Chondrocyte (in vitro differentiated cells): Measurements from ENCODE around the gene PLEKHA5. TPM values are rescaled to one million over a fixed set of nuclear protein-coding genes. Genes with fewer than 3 reads are reported as not detected.

Source experiments
- DNase-seq: peaks from one replicate; pipeline ENCODE4 v3.0.0; 2021; ENCODE audit warnings: mixed read lengths, low spot score
- H3K27ac Mint-ChIP-seq: one replicate; pipeline ENCODE4 v1.8.0; 2021; ENCODE audit warnings: mild to moderate bottlenecking, moderate library complexity, mixed read lengths; ENCODE audit not compliant: unreplicated experiment
- H3K27me3 Mint-ChIP-seq: 2 replicates; pipeline ENCODE4 v1.8.0; 2021; ENCODE audit warnings: low read depth, mixed read lengths
- H3K36me3 Mint-ChIP-seq: 2 replicates; pipeline ENCODE4 v1.8.0; 2021; ENCODE audit warnings: low read depth, mixed read lengths
- H3K4me1 Mint-ChIP-seq: 2 replicates; pipeline ENCODE4 v1.8.0; 2021; ENCODE audit warnings: low read depth, mild to moderate bottlenecking, mixed read lengths
- H3K4me3 Mint-ChIP-seq: one replicate; pipeline ENCODE4 v1.8.0; 2021; ENCODE audit warnings: mild to moderate bottlenecking, moderate library complexity, mixed read lengths; ENCODE audit not compliant: unreplicated experiment
- H3K9me3 Mint-ChIP-seq: 2 replicates; pipeline ENCODE4 v1.8.0; 2021; ENCODE audit warnings: low read depth, mixed read lengths
- total RNA-seq: library from RNA; stranded (reverse); gene quantifications from 3 replicates; pipeline ENCODE4 v1.2.1, GENCODE V29; 2021
- TF ChIP-seq, protein P1 (sequence below): fragments of 200-600 bp; sonication (generic); IDR thresholded peaks from 2 replicates; pipeline ENCODE4 v1.5.0; 2021; ENCODE audit warnings: antibody characterized with exemption, mild to moderate bottlenecking, moderate library complexity

Gene PLEKHA5
- total RNA-seq, 1 donor from 2014 or later: 8.9 TPM

DNA sequence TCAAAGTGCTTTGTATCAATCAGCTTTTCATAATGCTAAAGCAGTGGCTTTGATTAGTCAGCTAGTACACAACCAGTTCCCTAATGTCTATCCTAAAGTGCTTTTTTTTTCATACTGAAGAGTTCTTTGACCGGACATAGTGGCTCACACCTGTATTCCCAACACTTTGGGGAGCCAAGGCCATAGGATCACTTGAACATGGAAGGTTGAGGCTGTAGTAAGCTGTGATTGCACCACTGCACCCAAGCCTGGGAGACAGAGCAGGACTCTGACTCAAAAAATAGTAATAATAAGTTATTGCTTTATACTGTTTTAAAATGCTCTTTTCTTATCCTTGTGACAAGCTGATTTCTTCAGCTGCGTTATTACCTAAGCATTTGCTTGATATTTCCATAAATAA lies 155.1 kb downstream of the PLEKHA5 start:
- DNase-seq: no peak
- no peaks in the 10 kb centered on the region for H3K36me3 Mint-ChIP-seq
- TF ChIP-seq, protein P1, sequence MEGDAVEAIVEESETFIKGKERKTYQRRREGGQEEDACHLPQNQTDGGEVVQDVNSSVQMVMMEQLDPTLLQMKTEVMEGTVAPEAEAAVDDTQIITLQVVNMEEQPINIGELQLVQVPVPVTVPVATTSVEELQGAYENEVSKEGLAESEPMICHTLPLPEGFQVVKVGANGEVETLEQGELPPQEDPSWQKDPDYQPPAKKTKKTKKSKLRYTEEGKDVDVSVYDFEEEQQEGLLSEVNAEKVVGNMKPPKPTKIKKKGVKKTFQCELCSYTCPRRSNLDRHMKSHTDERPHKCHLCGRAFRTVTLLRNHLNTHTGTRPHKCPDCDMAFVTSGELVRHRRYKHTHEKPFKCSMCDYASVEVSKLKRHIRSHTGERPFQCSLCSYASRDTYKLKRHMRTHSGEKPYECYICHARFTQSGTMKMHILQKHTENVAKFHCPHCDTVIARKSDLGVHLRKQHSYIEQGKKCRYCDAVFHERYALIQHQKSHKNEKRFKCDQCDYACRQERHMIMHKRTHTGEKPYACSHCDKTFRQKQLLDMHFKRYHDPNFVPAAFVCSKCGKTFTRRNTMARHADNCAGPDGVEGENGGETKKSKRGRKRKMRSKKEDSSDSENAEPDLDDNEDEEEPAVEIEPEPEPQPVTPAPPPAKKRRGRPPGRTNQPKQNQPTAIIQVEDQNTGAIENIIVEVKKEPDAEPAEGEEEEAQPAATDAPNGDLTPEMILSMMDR: no peak
- H3K4me3 Mint-ChIP-seq: no peak overlapping the region
- no peaks in the 10 kb centered on the region for H3K9me3 Mint-ChIP-seq
- H3K4me1 Mint-ChIP-seq: peaks cover 12% of the 10 kb centered on the region
- no peak overlapping the region for H3K27ac Mint-ChIP-seq
- H3K27me3 Mint-ChIP-seq: no peaks in the 10 kb centered on the region

DNA sequence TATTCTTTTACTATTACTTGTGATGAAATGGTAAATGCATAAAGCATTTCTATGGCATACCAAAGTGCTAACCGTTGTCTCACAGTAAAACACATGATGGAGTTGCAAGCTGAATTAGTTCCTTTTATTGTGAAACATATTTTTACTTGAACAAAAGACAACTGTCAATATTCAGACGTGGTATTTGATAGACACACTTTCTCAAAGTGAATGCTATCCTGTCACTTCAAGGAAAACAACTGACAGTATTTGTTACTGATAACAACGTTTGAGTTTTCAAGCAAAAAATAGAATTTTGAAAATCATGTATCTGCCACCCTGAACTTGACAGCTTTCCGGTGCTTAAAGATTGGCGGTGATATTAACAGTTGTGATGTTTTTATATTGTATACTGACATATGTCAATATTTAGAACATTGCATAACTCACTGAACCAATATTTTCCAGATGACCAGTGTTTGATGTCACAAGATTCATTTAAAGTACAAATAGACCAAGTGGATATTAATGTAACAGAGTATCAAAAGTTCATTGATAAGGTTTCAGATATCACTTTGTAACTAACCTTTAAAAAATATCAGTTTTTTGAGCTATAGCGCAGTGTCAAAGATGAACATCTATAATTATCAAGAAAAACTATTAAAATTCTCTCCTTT lies 156.4 kb downstream of the PLEKHA5 start:
- no peak for DNase-seq
- H3K4me3 Mint-ChIP-seq: no peak overlapping the region
- no peaks in the 10 kb centered on the region for H3K9me3 Mint-ChIP-seq
- TF ChIP-seq, protein P1: no peak
- H3K4me1 Mint-ChIP-seq: peaks cover 12% of the 10 kb centered on the region
- H3K27me3 Mint-ChIP-seq: no peaks in the 10 kb centered on the region
- H3K27ac Mint-ChIP-seq: no peak overlapping the region
- H3K36me3 Mint-ChIP-seq: no peaks in the 10 kb centered on the region

DNA sequence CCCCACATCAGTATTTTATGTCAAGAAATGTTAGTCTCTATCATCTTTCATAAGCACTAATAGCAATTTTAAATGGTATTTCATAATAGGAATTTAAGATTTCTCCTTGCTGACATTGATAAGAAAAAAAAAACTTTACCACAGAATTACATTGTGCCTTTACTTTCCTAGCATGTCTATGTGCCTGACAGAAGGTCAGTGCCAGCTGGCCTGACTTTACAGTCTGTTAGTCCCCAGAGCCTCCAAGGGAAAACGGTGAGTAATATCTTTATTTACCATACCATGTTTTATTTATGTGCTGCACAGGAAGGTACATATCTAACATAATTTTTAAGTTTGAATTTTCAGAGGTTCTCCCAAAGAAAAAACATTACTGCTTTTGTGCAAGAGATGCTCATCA lies 157.8 kb downstream of the PLEKHA5 start:
- Mint-ChIP-seq H3K9me3 (no peaks in the 10 kb centered on the region), H3K4me3 (no peak overlapping the region), H3K27ac (no peak overlapping the region), H3K36me3 (no peaks in the 10 kb centered on the region), H3K4me1 (peaks cover 12% of the 10 kb centered on the region), H3K27me3 (no peaks in the 10 kb centered on the region)
- TF ChIP-seq, protein P1: no peak
- no peak for DNase-seq

DNA sequence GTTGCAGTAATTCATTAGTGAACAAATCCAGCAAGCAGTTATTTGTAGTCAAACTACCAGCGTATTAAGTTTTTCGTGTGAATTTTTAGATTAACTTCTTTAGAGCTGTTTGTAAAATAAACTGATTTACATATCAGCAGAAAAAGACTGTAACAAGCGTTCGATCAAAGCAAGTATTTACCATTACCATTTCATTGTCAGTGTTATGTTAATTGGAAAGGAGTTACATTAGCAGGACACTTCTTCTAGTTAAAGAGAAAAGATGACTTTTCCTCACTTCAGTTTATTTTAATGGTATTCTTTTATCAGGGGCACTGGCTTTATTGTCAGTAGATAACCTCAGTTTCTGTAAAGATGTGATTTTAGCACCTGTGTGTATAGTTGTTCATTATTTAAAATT lies 158.6 kb downstream of the PLEKHA5 start:
- H3K36me3 Mint-ChIP-seq: no peaks in the 10 kb centered on the region
- no peak for DNase-seq
- no peak overlapping the region for H3K27ac Mint-ChIP-seq
- H3K27me3 Mint-ChIP-seq: no peaks in the 10 kb centered on the region
- H3K4me3 Mint-ChIP-seq: no peak overlapping the region
- peaks cover 12% of the 10 kb centered on the region for H3K4me1 Mint-ChIP-seq
- TF ChIP-seq, protein P1: no peak
- no peaks in the 10 kb centered on the region for H3K9me3 Mint-ChIP-seq

GRCh38 chr12:19288603-19289244 lies 159.2 kb downstream of the PLEKHA5 start:
- Mint-ChIP-seq H3K4me1 (peaks cover 12% of the 10 kb centered on the region), H3K27ac (no peak overlapping the region), H3K4me3 (no peak overlapping the region), H3K36me3 (no peaks in the 10 kb centered on the region), H3K27me3 (no peaks in the 10 kb centered on the region), H3K9me3 (no peaks in the 10 kb centered on the region)
- DNase-seq: no peak
- TF ChIP-seq, protein P1: peak; percentile 94
